HG02759 (cell line): ENCODE measurements around the gene CYB5D1.
A peak's percentile ranks its signal among the peaks of the same experiment; 100 is the strongest.
"Not testable (repeated sequence)": the region's sequence is repeated elsewhere in the genome, so short reads cannot be mapped to it uniquely, and the experiment has no call there.

Experiments
- ATAC-seq: cut with Tn5 transposase; IDR thresholded peaks from one replicate; pipeline ENCODE4 v1.9.1; 2021; ENCODE audit warnings: mild to moderate bottlenecking, moderate library complexity; ENCODE audit not compliant: unreplicated experiment

CYB5D1 gene, protein sequence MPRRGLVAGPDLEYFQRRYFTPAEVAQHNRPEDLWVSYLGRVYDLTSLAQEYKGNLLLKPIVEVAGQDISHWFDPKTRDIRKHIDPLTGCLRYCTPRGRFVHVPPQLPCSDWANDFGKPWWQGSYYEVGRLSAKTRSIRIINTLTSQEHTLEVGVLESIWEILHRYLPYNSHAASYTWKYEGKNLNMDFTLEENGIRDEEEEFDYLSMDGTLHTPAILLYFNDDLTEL

DNA sequence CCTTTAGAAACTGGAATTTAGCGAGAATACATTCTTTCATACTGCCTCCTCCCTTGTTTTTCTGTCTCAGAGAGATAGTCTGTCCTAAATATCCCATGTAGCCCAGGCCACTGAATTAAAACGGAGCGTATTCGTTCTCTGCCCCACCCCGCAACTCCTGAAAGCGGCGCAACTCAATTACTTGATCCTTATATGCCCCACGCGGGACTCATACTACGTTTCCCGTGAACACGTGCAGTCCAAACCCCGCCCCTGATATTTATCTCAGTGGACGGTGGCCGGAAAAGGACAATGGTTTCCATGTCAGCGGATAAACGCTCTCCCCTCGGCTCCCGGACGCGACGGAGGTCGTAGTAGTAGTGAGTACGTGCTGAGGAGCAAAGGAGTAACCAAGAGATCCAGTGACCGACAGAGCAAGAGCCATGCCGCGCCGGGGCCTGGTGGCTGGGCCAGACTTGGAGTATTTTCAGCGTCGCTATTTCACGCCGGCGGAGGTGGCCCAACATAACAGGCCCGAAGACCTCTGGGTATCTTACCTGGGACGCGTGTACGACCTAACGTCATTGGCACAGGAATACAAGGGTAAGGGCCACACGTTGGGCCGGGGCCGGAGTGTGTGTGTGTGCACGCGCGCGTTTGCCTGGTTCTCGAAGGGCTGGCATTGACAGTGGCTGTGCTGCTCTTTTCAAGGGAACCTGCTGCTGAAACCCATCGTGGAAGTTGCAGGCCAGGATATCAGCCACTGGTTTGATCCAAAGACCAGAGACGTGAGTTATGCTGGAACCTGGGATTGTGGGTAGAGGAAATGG, at the start of gene CYB5D1:
CYB5D1 (plus strand) TSS at position 291 of the 809 bp plus-strand sequence; CDS start at position 423, 132 bp downstream.
- ATAC-seq, result peak; percentile 38

DNA sequence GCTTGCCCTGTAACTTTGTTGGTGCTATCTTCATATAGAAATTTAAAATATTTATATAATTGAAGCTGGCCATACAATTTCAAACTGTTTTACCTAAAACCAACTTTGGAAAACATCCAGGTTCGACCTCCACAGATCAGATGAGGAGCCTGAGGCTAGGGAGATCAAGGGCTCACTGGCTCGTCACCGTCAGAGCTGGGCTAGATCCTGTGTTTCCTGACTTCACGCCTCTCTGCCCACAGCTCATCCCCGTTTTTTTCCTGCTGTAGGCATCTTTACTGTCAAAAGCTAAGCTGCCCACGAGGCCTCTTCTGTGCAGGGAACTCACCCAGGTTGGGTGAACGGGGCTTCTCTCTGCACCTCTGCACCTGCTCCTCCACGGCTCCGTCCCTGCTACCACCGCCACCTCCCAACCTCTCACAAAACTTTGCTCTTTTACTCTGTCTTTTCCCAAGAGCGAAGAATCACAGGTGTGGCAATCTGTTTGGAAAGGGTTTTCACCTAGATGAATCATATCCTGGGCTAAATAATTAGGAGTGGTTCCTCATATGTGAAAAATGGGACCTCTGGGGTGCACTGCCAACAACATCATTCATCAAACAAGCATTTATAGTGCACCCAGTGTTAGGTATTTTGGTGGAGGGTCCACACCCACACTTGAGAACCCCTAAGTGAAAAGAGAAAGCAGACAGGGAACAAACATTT, 48.6 kb upstream of the CYB5D1 start:
- no peak for ATAC-seq

DNA sequence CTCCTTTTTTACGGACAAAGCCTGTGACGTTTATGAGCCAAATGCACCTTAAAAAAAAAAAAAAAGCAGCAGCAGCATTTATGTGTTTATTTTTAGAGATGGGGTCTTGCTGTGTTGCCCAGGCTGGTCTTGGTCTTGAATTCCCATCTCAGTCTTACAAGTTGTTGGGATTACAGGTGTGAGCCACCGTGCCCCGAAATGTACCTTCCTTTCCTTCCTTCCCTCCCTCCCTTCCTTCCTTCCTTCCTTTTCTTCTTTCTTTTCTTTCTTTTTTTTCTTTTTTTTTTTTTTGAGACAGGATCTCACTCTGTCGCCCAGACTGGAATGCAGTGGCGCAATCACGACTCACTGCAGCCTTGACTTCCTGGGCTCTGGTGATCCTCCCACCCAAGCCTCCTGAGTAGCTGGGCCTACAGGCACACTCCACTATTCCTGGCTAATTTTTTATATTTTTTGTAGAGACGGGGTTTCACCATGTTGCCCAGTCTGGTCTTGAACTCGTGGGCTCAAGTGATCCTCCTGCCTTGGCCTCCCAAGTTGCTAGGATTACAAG, 47.9 kb upstream of the CYB5D1 start:
- not testable (repeated sequence) for ATAC-seq

DNA sequence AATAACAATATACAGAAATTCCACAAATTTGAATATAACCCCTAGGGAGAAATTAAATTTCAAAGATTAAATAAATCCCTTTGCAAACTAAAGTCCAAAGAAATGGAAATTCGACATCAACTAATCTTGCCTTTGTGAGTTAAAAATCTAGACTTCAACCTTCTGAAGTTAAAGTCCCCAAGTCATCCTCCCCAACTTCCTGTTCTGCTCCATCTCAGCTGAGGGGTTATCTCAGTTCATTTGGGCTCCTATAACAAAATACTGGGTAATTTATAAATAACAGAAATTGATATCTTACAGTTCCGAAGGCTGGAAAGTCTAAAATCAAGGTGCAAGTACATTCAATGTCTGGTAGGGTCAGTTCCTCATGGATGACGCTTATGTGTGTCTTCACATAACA, 46.6 kb upstream of the CYB5D1 start:
- ATAC-seq, result no peak

DNA sequence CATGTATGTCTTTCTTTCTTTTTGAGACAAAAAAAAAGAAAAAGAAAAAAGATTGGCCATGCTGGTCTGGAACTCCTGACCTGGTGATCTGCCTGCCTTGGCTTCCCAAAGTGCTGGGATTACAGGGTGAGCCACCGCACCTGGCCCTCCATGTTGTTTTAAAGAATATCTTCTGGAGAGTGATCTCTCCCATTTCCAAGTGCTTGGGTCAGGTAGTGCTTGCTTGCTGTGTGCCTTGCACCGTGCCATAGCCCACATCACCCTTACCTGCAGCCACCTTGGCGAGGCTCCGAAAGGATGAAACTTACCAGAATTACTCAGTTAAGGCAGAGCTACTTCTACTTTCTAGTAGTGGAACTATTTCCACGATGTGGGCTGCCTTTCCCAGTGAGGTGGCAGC, 42.8 kb upstream of the CYB5D1 start:
- ATAC-seq, result no peak

DNA sequence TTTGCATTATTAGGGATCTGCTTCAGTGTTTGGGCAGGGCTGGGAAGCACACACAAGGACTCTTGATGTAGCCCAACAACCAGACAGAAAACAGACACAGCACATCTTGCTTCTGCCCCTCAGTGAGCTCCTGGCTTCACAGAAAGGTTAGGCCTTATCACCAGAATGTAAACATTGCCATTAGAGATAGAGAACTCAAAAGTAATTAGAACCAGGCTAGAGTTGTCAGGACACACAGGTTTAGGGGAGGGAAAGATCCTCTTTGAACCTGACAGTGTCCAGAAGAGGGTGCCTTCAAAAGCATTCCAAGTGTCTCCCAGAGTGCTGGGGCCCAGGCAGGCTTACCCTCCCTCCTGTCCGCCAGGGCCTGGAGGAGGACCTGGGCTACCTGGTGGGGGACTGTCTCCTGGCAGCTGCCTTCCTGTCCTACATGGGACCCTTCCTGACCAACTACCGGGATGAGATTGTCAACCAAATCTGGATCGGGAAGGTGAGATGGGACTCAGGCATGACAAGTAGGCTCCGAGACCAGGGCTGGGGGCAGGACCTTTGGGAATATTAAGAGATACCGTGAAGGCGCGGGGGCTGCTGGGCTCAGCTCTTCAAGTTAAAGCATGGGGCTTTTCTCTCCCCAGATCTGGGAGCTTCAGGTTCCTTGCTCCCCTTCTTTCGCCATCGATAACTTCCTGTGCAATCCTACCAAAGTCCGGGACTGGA, 40.7 kb upstream of the CYB5D1 start:
- ATAC-seq, result no peak

DNA sequence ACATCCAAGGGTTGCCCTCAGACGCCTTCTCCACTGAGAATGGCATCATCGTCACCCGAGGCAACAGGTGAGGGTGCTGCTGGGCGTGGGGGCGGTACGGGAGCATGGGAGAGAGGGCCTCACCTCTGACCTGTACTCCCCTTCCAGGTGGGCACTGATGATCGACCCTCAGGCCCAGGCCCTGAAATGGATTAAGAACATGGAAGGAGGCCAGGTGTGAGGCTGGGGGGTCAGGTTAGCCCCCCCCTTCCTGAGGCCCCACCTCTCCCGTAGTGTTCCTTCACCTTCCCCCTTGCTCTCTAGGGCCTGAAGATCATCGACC, 40.2 kb upstream of the CYB5D1 start:
- ATAC-seq, result no peak

DNA sequence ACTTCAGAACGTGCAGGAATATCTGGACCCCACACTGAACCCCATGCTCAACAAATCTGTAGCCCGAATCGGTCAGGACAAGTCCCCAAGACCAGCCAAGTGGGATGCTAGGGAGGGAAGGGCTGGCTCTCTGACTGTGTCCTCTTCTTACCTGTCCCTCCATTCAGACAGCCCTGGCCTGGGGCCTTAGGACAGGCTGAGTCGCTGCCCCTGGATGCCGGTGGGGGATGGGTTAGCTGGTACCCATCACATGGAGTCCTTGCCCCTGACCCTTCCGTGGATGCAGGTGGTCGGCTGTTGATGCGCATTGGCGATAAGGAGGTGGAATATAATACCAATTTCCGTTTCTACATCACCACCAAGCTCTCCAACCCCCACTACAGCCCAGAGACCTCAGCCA, 39.8 kb upstream of the CYB5D1 start:
- ATAC-seq, result no peak

DNA sequence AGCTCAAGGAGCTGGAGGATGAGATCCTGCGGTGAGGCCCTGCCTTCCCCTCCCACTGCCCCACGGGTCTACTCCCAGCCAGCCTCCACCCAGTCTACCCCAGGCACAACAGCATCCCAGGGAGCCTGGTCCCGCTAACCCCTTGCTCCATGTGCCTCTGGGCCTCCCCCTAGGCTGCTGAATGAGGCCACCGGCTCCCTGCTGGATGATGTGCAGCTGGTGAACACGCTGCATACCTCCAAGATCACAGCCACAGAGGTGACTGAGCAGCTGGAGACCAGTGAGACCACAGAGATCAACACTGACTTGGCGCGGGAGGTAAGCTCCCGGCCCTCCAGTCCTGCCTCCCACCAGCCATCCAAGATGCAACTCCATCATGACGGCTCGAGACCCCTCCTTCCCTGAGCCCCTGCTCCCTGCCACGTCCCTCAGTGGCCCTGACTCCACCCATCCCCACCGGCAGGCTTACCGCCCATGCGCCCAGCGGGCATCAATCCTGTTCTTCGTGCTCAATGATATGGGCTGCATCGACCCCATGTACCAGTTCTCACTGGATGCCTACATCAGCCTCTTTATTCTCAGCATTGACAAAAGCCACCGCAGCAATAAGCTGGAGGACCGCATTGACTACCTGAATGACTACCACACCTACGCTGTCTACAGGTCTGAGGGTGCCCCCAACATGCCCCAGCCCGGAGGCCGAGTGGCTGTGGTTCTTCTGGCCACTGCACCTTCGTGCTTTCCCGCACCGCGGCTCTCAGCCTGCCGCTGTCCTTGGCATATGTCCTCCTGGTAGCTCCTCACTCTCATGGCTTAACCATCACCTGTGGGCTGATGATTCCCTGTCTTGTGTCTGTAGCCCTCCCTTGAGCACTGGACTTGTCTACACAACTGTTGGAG, 38.8 kb upstream of the CYB5D1 start:
- no peak for ATAC-seq

DNA sequence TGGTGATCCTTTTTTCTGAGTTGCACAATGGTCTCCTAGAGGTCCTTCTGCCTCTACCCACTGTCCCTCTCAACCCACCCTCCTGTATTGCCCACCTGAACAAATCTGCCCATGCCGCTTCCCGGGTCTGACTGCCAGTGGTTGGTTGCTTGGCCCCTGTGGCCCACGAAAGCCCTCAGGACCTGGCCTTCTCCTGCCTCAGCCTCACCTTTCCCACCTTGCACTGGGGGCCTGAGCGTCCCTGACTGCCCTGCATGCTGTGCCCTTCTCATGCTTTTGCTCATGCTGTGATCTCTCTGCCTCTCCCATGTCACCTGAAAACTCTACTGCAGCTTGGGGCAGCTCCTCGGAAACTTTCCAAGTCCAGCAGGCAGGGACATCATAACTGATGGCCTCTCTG, 37.6 kb upstream of the CYB5D1 start:
- ATAC-seq, result no peak

DNA sequence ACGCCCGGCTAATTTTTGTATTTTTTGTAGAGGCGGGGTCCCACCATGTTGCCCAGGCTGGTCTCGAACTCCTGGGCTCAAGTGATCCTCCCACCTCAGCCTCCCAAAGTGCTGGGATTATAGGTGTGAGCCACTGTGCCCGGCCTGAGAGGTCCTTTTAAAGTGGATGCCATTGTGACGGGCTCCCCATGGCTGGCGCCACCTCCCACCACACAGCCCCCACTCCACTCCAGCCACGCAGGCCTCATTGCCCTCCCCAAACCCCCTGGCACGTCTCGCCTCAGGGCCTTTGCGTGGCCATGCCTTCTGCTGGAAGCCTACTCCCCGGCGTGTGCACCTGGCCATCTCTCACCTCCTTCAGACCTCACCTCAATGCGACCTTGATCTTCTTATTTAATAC, 35.7 kb upstream of the CYB5D1 start:
- no peak for ATAC-seq

DNA sequence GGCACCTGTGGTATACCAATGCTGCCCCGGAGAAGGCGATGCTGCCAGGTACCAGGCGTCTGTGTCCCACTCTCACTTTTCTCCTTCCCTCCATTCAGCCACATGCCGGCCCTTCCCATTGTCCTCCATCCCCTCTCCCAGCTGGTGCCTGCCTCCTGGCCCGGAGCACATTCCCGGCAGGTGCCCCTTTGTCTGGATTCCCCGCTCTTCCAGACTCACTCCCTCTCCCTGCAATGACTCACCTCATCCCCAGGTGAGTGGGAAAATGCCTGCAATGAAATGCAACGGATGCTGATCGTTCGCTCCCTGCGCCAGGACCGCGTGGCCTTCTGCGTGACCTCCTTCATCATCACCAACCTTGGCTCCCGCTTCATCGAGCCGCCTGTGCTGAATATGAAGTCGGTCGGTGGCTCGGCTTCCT, 34.2 kb upstream of the CYB5D1 start:
- no peak for ATAC-seq

DNA sequence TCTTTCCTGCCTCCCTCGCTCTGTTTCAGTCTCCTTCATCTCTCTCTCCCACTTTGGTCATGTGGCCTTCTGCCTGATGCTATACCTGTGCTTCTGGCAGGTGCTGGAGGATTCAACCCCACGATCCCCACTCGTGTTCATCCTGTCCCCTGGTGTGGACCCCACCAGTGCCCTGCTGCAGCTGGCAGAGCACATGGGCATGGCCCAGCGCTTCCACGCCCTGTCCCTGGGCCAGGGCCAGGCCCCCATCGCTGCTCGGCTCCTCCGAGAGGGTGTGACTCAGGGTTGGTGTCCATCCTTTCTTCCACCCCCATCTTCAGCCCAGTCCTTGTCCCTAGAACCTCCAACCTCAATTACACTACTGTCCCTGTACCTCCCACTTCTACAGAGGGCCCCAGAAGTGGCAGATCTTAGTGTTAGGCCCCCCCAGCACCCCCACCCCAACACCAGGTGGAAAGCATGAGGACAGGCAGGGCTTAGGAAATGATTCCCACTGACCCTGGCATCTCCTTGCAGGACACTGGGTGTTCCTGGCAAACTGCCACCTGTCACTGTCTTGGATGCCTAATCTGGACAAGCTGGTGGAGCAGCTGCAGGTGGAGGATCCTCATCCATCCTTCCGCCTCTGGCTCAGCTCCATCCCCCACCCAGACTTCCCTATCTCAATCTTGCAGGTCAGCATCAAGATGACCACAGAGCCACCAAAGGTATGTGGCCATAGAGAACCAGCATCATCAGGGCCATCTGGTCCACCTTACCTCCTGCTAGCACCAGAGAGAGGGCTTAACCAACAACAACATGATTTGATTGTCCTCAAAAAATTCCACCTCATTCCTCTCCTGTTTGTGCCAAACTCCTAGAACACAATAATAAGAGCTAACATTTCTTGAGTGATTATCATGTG, 33.5 kb upstream of the CYB5D1 start:
- no peak for ATAC-seq

DNA sequence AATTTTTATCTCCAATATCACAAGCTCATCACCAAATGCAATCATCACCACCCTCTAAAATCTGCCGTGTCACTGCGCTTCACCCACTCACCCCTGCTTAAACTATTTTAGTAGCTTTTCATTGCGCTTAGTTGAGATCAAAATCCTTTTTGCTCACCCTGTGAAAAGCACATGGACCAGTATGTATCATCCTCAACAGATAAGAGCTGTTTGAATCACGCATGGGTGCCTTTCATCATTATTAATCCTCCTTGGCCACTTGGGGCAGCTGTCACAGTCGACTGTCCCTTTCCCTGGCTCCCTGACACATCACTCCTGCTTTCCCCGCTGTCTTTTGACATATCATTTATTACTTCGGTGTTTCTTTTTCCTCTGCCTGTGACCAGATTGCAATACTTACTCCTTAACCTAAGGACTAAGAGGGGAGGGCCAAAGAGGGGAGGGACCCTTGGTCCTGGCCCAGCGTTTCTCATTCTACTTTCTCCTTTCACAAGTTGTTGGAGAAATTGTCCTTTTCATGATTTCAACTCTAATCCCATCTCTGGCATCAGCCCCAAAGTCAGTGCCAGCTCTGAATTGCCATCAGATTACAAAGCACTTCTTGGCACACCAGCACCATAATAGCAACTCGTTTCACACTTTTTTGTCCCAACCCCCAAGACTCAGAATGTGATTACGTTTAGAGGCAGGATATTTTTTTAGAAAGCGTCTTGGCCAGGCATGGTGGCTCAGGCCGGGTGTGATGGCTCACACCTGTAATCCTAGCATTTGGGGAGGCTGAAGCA, 32.4 kb upstream of the CYB5D1 start:
- ATAC-seq, result no peak

DNA sequence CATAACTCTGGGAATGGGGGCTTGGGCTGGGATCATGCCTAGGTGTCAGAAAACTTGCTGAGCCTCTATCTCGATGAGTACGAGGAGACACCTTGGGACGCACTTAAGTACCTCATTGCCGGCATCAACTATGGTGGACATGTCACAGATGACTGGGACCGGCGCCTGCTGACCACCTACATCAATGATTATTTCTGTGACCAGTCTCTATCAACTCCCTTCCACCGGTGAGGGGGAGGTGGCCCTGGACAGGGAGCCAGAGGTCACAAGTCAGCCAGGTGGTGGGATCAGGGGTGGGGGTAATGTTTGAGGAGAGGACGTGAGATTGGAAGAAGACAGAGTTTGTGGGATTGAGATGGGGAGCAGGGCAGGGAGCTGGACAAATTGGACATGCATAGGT, 27.2 kb upstream of the CYB5D1 start:
- no peak for ATAC-seq

DNA sequence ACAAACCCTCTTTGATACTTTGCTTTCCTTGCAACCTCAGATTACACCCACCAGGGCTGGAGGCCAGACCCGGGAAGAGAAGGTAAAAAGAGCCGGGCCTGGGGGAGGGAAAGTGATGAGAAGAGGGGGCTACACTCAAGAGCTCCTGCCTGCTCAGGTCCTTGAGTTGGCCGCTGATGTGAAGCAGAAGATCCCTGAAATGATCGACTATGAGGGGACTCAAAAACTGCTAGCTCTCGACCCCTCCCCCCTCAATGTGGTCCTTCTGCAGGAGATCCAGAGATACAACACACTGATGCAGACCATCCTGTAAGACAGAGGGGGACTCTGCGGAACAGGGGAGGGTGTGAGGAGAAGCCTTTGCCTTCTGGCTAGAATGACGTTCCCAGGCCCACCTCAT, 26.6 kb upstream of the CYB5D1 start:
- no peak for ATAC-seq

DNA sequence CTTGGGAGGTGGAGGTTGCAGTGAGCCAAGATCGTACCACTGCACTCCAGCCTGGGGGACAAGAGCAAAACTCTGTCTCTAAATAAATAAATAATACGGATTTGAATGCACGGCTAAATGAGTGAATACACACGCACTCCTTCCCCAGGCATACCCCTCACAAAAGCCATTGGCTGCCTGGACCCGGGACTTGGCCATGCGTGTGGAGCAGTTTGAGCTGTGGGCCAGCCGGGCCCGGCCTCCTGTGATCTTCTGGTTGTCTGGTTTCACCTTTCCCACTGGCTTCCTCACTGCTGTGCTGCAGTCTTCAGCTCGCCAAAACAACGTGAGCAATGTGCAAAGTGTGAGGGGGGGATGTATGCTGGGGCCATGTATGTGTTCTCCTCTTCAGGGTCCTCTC, 25.4 kb upstream of the CYB5D1 start:
- ATAC-seq, result no peak
